ENCODE measurements around the gene IGIP. TPM values are rescaled to one million over a fixed set of nuclear protein-coding genes. Genes with fewer than 3 reads are reported as not detected.

The IGIP gene
- total RNA-seq, 1 experiment from 2014 or later, result 1.7 TPM

DNA sequence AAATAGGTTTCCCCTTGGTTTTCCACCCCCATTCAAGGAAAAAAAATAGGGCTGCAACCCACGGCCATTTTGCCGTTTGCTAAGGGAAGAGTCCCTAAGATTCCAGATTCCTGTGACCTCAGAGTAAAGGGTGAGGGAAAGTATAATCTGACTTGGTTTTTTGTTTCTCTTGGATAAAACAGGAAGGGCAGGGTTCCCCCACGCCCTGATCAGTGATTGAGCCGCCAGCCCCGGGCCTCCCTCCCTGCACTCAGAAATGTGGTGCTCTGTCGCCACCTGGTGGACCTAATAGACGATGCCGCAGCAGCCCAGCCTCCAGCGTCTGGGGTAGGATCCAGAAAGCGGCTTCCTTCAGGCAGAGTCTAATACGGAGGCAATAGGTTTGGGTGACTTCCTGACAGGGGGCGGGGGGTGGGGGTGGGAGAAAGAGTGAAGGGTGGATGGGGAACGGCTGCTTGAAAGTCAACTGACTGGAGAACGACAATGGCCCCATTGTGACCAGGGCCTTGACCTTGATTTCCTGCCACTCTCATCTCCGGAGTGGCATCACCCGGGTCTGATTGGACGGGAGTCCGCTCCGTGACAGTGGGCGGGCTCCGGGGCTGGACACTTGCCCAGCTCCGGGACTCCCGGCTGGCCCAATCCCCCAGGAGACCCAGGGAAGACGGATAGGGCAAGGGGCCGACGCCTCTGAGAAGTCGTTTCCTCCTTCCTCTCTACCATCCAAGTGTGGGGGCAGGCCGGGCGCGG lies 31.5 kb downstream of the IGIP start:
- no peak overlapping the region for H3K27ac Mint-ChIP-seq
- no peaks in the 10 kb centered on the region for H3K36me3 Mint-ChIP-seq
- ChIA-PET CTCF (interaction anchor here (0.6 to 8.7 kb wide), 12 partner anchors 9 to 177 kb away, joined by 3 to 92 read pairs (median 4); no protein-coding TSS in a partner anchor), POLR2A (no interaction called here)
- peaks cover 17% of the 10 kb centered on the region for H3K27me3 Mint-ChIP-seq (ENCODE audit: low read depth)
- peaks cover 28% of the 10 kb centered on the region for H3K4me1 Mint-ChIP-seq
- peak overlapping the region; percentile 67 for H3K4me3 Mint-ChIP-seq
- ATAC-seq (peak; percentile 91), DNase-seq (ENCODE audit: low spot score) (peak; percentile 94)
- no peaks in the 10 kb centered on the region for H3K9me3 Mint-ChIP-seq
- TF ChIP-seq GABPB1 (CRISPR knock-in tag; IDR thresholded peaks at IDR 0.05) (peak; percentile 28; the same call in 1 of the 2 replicates), NR3C1 (CRISPR knock-in tag; conservative IDR thresholded peaks at IDR 0.05; ENCODE audit: low read depth) (no peak), ZNF263 (CRISPR knock-in tag; IDR thresholded peaks at IDR 0.05; ENCODE audit: low read depth) (no peak), SP1 (CRISPR knock-in tag; conservative IDR thresholded peaks at IDR 0.05) (0 out of 2 replicates have a peak, but pooled peaks have one; percentile 23), TEAD1 (CRISPR knock-in tag; IDR thresholded peaks at IDR 0.05) (no peak), CREB1 (CRISPR knock-in tag; IDR thresholded peaks at IDR 0.05) (no peak), ZNF138 (CRISPR knock-in tag; conservative IDR thresholded peaks at IDR 0.05) (no peak), ZNF317 (CRISPR knock-in tag; IDR thresholded peaks at IDR 0.05; ENCODE audit: borderline replicate concordance, low read depth) (no peak), IRF2 (CRISPR knock-in tag; IDR thresholded peaks at IDR 0.05; ENCODE audit: borderline replicate concordance, low read depth) (no peak), ETV6 (CRISPR knock-in tag; IDR thresholded peaks at IDR 0.05) (no peak), NFE2L1 (CRISPR knock-in tag; IDR thresholded peaks at IDR 0.05) (no peak), IRF1 (CRISPR knock-in tag; IDR thresholded peaks at IDR 0.05) (no peak), FOXJ3 (CRISPR knock-in tag; IDR thresholded peaks at IDR 0.05; ENCODE audit: borderline replicate concordance) (no peak), SMAD4 (CRISPR knock-in tag; IDR thresholded peaks at IDR 0.05) (no peak), ATF3 (CRISPR knock-in tag; conservative IDR thresholded peaks at IDR 0.05) (no peak)
- TF ChIP-seq, protein P1, sequence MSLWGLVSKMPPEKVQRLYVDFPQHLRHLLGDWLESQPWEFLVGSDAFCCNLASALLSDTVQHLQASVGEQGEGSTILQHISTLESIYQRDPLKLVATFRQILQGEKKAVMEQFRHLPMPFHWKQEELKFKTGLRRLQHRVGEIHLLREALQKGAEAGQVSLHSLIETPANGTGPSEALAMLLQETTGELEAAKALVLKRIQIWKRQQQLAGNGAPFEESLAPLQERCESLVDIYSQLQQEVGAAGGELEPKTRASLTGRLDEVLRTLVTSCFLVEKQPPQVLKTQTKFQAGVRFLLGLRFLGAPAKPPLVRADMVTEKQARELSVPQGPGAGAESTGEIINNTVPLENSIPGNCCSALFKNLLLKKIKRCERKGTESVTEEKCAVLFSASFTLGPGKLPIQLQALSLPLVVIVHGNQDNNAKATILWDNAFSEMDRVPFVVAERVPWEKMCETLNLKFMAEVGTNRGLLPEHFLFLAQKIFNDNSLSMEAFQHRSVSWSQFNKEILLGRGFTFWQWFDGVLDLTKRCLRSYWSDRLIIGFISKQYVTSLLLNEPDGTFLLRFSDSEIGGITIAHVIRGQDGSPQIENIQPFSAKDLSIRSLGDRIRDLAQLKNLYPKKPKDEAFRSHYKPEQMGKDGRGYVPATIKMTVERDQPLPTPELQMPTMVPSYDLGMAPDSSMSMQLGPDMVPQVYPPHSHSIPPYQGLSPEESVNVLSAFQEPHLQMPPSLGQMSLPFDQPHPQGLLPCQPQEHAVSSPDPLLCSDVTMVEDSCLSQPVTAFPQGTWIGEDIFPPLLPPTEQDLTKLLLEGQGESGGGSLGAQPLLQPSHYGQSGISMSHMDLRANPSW (CRISPR knock-in tag; conservative IDR thresholded peaks at IDR 0.05; ENCODE audit: low read depth), result no peak
- TF ChIP-seq, protein P2, sequence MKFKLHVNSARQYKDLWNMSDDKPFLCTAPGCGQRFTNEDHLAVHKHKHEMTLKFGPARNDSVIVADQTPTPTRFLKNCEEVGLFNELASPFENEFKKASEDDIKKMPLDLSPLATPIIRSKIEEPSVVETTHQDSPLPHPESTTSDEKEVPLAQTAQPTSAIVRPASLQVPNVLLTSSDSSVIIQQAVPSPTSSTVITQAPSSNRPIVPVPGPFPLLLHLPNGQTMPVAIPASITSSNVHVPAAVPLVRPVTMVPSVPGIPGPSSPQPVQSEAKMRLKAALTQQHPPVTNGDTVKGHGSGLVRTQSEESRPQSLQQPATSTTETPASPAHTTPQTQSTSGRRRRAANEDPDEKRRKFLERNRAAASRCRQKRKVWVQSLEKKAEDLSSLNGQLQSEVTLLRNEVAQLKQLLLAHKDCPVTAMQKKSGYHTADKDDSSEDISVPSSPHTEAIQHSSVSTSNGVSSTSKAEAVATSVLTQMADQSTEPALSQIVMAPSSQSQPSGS (CRISPR knock-in tag; IDR thresholded peaks at IDR 0.05; ENCODE audit: borderline replicate concordance, low read depth), result no peak
- TF ChIP-seq, protein P3, sequence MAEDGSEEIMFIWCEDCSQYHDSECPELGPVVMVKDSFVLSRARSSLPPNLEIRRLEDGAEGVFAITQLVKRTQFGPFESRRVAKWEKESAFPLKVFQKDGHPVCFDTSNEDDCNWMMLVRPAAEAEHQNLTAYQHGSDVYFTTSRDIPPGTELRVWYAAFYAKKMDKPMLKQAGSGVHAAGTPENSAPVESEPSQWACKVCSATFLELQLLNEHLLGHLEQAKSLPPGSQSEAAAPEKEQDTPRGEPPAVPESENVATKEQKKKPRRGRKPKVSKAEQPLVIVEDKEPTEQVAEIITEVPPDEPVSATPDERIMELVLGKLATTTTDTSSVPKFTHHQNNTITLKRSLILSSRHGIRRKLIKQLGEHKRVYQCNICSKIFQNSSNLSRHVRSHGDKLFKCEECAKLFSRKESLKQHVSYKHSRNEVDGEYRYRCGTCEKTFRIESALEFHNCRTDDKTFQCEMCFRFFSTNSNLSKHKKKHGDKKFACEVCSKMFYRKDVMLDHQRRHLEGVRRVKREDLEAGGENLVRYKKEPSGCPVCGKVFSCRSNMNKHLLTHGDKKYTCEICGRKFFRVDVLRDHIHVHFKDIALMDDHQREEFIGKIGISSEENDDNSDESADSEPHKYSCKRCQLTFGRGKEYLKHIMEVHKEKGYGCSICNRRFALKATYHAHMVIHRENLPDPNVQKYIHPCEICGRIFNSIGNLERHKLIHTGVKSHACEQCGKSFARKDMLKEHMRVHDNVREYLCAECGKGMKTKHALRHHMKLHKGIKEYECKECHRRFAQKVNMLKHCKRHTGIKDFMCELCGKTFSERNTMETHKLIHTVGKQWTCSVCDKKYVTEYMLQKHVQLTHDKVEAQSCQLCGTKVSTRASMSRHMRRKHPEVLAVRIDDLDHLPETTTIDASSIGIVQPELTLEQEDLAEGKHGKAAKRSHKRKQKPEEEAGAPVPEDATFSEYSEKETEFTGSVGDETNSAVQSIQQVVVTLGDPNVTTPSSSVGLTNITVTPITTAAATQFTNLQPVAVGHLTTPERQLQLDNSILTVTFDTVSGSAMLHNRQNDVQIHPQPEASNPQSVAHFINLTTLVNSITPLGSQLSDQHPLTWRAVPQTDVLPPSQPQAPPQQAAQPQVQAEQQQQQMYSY (CRISPR knock-in tag; IDR thresholded peaks at IDR 0.05), result 0 out of 2 replicates have a peak, but pooled peaks have one; percentile 23
- TF ChIP-seq, protein P4, sequence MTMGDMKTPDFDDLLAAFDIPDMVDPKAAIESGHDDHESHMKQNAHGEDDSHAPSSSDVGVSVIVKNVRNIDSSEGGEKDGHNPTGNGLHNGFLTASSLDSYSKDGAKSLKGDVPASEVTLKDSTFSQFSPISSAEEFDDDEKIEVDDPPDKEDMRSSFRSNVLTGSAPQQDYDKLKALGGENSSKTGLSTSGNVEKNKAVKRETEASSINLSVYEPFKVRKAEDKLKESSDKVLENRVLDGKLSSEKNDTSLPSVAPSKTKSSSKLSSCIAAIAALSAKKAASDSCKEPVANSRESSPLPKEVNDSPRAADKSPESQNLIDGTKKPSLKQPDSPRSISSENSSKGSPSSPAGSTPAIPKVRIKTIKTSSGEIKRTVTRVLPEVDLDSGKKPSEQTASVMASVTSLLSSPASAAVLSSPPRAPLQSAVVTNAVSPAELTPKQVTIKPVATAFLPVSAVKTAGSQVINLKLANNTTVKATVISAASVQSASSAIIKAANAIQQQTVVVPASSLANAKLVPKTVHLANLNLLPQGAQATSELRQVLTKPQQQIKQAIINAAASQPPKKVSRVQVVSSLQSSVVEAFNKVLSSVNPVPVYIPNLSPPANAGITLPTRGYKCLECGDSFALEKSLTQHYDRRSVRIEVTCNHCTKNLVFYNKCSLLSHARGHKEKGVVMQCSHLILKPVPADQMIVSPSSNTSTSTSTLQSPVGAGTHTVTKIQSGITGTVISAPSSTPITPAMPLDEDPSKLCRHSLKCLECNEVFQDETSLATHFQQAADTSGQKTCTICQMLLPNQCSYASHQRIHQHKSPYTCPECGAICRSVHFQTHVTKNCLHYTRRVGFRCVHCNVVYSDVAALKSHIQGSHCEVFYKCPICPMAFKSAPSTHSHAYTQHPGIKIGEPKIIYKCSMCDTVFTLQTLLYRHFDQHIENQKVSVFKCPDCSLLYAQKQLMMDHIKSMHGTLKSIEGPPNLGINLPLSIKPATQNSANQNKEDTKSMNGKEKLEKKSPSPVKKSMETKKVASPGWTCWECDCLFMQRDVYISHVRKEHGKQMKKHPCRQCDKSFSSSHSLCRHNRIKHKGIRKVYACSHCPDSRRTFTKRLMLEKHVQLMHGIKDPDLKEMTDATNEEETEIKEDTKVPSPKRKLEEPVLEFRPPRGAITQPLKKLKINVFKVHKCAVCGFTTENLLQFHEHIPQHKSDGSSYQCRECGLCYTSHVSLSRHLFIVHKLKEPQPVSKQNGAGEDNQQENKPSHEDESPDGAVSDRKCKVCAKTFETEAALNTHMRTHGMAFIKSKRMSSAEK (CRISPR knock-in tag; IDR thresholded peaks at IDR 0.05; ENCODE audit: borderline replicate concordance), result no peak
- TF ChIP-seq, protein P5, sequence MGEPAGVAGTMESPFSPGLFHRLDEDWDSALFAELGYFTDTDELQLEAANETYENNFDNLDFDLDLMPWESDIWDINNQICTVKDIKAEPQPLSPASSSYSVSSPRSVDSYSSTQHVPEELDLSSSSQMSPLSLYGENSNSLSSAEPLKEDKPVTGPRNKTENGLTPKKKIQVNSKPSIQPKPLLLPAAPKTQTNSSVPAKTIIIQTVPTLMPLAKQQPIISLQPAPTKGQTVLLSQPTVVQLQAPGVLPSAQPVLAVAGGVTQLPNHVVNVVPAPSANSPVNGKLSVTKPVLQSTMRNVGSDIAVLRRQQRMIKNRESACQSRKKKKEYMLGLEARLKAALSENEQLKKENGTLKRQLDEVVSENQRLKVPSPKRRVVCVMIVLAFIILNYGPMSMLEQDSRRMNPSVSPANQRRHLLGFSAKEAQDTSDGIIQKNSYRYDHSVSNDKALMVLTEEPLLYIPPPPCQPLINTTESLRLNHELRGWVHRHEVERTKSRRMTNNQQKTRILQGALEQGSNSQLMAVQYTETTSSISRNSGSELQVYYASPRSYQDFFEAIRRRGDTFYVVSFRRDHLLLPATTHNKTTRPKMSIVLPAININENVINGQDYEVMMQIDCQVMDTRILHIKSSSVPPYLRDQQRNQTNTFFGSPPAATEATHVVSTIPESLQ (CRISPR knock-in tag; IDR thresholded peaks at IDR 0.05), result no peak

Measured in WTC11 (cell line).